Body of pancreas (tissue), 4 donors: ENCODE measurements around the gene KIF16B.

Source experiments
- POLR2A ChIP-seq, 3 donors: fragments of 450-650 bp; IDR thresholded peaks; one replicate each; pipeline ENCODE4 v1.6.1; 2016; ENCODE audit warnings: antibody characterized with exemption in 3 of 3, mild to moderate bottlenecking in 2 of 3
- TF ChIP-seq, protein P1 (sequence below), 7 experiments: fragments of 450-650 bp in 4 of 7; fragments of 200-600 bp in 3 of 7; sonication (generic) in 3 of 7; IDR thresholded peaks; one replicate each; pipeline ENCODE4 v1.5.1; 2016 to 2019; ENCODE audit warnings: antibody characterized with exemption in 7 of 7

DNA sequence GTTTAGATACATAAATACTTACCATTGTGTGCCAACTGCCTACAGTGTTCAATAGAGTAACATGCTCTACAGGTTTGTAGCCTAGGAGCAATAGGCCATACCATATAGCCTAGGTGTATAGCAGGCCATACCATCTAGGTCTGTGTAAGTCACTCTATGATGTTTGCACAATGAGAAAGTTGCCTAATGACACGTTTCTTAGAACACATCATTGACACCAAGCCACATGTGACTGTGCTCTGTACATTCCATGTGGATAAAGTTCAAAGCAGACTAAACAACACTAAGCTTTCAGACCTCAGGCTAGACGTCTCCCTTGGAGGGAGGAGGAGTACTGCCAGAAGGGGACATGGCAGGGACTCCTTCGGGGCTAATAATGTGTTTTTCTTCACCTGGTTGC, 93.6 kb downstream of the KIF16B start:
- TF ChIP-seq, protein P1, sequence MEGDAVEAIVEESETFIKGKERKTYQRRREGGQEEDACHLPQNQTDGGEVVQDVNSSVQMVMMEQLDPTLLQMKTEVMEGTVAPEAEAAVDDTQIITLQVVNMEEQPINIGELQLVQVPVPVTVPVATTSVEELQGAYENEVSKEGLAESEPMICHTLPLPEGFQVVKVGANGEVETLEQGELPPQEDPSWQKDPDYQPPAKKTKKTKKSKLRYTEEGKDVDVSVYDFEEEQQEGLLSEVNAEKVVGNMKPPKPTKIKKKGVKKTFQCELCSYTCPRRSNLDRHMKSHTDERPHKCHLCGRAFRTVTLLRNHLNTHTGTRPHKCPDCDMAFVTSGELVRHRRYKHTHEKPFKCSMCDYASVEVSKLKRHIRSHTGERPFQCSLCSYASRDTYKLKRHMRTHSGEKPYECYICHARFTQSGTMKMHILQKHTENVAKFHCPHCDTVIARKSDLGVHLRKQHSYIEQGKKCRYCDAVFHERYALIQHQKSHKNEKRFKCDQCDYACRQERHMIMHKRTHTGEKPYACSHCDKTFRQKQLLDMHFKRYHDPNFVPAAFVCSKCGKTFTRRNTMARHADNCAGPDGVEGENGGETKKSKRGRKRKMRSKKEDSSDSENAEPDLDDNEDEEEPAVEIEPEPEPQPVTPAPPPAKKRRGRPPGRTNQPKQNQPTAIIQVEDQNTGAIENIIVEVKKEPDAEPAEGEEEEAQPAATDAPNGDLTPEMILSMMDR (IDR thresholded peaks at IDR 0.05) = no peak
- no peak for TF ChIP-seq POLR2A (IDR thresholded peaks at IDR 0.05)
